GM12892 (cell line): ENCODE results near the gene HOXC10.

Source experiments
- DNase-seq: peaks from one replicate; pipeline ENCODE4 v3.0.0; 2011; ENCODE audit not compliant: insufficient read length
- FAIRE-seq: peaks from 2 replicates; lab custom pipeline; 2011; peaks lifted over from hg19 to GRCh38; lab: Jason Lieb, UNC
- POLR2A ChIP-seq: IDR thresholded peaks from 2 replicates; pipeline ENCODE4 v1.6.1; 2011; ENCODE audit warnings: low read depth, low read length, control low read depth
- POLR2AphosphoS5 ChIP-seq: IDR thresholded peaks from 2 replicates; pipeline ENCODE4 v1.6.1; 2011; ENCODE audit warnings: low read depth, low read length, control low read depth
- TAF1 ChIP-seq: IDR thresholded peaks from 2 replicates; pipeline ENCODE4 v1.6.1; 2011; ENCODE audit warnings: low read depth, mild to moderate bottlenecking, control low read depth, low read length, borderline replicate concordance

The HOXC10 gene

DNA sequence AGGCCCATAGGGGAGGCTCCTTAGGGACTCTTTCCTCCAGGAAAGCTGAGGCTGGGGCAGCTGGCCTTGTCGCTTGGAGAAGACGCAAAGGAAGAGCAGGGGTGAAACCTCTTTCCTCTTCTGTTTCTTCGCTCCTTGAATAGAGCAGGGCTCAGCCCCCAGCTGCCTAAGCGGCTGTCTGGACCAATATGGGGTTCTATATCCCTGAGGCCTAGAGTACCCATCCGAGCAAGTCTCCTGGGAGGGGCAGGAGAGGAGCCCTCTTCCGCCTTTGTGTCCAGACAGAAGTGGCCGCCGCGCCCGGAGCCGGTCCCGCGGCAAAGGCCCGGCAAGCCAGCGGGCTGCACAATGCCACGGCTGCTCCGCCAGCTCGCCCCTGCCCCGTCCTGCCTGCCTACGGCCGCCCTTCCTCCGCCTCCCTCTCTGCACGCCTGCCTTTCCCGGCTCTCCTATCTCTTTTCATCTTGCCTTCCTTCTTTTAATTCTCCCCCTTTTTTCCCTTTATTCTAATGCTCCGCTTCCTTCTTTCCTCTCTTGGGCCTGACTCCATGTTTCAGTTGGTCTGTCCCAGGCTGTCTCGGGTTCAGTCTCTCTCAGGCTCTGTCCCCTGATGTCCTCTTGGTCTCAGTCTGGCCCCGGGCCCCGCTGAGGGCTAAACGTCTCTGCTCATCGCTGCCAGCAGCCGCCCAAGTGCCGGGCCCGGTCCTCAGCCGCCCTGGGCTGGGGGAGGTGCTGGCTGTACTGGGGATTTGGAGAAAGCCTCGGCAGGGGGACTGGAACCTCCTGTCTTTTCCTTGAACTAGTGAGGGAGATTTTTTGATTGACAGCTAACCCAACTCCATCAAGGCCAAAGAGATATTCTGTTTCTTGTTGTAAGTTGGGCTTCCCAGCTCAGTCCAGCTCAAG, 12.5 kb downstream of the HOXC10 start:
- no peak for FAIRE-seq
- TF ChIP-seq TAF1, result no peak
- TF ChIP-seq POLR2AphosphoS5, result no peak
- no peak for TF ChIP-seq POLR2A
- no peak for DNase-seq

DNA sequence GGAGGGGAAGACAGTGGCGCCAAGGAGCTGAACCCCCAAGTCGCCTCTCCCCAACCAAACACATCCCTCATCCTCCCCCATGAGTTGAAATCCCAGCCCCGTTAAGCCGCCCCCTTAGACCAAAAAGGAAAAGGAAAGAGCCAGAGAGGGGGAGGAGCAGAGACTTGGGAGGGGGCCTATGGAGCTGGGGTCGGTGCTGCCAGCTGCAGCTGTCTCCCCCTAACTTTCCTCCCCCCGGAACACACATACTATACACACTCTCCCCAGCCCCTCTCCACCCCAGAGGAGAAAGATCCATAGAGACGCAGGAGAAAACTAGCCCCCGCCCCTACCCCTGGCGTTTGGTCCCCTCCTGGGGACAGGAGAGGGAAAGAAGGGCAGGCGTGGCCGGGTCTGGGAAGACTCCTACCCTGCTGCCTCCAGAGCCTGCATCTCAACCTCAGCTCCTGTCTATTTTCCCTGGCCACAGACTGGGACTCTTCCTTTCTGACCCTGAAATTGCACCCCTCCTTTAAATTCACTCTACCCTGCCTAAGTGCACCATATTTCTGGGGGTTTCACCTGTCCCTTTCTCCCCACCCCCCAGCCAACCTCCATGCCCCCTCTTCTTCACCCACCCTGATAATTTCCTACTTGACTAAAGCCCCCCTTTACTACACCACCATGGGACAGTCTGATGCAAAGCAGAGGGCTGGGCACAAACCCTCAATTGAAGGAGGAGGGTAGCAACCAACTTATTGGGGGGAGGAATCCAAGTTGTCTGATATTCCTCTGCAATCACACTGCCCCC, 13.4 kb downstream of the HOXC10 start:
- DNase-seq, result no peak
- no peak for FAIRE-seq
- TF ChIP-seq TAF1 (no peak), POLR2A (no peak), POLR2AphosphoS5 (no peak)

DNA sequence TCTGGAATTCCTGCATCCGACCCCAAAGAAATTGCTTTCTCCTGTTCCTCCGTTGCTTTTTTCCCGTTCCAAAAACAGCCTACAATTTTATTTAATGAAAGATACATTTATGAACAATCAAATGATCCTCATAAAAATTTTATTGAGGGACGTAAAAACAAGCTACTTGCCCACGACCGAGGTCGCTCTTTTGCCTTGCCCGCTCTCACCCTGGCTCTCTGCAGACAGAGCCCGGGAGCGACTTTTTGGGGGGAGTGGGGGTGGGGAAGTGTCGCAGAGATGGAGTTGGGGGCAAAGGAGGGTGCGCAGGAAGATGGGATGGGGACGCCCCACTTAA, 13.9 kb downstream of the HOXC10 start:
- DNase-seq (no peak), FAIRE-seq (no peak)
- TF ChIP-seq TAF1 (no peak), POLR2AphosphoS5 (no peak), POLR2A (no peak)

DNA sequence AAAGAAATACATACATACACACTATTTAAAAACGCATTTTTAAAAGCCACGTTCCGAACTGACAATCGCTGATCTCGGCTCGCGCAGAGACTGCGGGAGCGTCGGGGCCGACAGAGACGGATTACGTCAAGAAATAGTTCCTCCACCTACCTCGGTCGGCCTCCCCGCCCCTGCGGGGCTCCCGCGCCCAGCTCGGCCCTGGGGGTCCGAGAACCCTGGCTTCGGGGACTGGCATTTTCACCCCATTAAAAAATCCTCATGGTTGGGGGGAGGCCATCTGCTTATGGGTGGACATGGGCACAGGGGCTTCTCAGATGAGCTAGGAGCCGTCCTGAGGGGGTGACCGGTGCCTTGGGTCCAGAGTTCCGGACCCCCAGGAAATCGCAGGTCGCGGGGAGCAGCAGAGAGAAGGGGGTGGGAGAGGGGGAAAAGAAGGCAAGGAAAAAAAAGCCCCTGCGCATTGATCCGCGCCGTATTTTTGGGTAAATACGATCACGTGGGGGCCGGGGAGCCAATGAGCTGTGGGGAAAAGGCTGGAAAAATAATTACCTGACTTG, 14.7 kb downstream of the HOXC10 start:
- no peak for FAIRE-seq
- TF ChIP-seq POLR2AphosphoS5 (no peak), POLR2A (no peak), TAF1 (no peak)
- no peak for DNase-seq

DNA sequence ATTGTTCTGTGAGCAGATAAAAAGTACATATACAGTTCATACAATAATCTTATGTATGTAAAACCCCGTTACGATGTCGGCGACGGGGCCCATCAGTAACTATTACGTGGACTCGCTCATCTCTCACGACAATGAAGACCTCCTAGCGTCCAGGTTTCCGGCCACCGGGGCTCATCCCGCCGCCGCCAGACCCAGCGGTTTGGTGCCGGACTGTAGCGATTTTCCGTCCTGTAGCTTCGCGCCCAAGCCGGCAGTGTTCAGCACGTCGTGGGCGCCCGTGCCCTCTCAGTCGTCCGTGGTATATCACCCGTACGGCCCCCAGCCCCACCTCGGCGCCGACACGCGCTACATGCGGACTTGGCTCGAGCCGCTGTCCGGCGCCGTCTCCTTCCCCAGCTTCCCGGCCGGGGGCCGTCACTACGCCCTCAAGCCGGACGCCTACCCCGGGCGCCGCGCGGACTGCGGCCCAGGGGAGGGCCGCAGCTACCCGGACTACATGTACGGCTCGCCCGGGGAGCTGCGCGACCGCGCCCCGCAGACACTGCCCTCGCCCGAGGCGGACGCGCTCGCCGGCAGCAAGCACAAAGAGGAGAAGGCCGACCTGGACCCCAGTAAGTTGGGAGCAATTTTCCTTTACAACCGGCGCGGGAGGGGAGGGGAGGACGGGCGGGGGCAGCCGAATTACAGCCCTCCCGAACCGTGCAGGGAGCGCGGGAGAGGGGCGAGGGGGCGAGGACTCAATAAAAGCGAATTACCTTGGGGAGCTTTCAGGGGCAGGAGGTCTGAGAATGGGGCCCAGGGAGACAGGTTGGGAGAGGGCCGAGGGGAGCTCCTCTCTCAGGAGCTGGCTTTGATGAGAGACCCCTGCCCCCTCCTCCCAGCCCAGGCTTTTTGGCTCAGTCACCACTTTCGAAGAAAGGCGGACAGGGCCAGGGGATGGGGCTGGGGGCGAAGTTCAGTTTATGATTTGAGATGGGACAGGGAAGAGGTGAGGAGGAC, 15.5 kb downstream of the HOXC10 start, which contains the start of gene HOXC9:
TSS of gene HOXC9 (plus strand) at position 46 of the 999 bp plus-strand sequence. CDS start at position 74, 28 bp downstream.
- DNase-seq (no peak), FAIRE-seq (no peak)
- TF ChIP-seq POLR2AphosphoS5 (no peak), TAF1 (no peak), POLR2A (no peak)

DNA sequence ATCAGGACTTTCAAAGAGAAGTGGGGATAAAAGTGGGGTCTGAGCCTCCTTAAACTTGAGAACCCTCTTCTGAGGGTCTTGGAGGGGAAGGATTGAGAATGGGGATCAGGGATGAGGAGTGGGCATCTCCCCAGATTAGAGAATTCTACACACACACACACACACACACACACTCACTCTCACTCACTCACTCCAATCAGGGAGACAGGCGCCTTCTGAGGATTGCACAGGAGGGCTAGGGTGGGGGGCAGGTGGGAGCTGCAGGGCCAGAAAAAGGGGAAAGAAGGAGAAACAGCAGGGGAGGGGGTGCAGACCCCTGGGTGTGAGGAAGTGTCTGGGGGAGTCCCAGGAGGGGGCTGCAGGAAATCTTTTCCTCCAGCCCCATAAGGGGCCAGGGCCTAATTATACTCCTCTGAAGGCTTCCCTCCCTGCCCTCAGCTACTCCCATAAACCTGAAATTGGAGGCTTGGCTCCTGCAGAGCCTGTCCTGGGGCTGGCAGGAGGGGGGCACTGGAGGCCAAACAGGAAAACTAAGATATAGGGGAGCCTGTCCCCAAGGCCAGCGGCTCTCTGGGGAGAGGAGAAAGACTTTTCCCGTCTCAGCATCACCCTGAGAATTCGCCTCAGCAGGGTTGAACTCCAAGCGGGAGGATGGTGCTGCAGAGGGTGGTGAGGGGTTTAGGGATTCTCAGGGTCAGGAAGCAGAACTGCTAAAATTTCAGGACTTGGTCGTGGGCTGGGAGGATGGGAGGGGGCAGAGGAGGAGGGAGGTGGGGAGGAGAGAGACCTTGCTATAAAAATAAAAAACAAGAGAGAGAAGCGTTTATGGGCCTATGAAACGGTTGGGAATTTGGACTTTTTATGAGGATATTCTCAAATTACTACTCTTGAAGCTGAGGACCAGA, 16.6 kb downstream of the HOXC10 start:
- no peak for FAIRE-seq
- DNase-seq, result no peak
- TF ChIP-seq POLR2A, result no peak
- TF ChIP-seq TAF1, result no peak

DNA sequence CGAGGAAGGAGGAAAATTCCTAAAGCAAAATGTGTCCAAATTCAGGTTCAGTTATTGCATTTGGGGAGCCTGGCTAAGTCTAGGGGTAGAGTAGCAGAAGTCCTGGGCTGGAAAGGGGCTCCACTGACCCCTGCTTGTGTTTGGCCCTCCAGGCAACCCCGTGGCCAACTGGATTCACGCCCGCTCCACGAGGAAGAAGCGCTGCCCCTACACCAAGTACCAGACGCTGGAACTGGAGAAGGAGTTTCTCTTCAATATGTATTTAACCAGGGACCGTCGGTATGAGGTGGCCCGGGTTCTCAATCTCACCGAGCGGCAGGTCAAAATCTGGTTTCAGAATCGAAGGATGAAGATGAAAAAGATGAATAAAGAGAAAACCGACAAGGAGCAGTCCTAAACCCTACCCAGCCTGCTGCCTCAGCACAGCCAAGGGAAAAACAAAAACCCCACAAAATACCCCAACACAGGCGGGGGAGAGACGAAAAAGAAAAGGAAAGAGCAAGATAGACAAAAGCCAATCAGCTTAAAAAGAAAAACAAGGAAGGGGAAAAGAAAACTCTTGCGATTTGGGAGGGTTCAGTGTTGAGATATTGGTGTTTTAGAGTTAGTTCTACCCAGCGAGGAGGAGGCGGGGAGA, 17.4 kb downstream of the HOXC10 start:
- TF ChIP-seq TAF1, result no peak
- no peak for TF ChIP-seq POLR2AphosphoS5
- TF ChIP-seq POLR2A, result no peak
- no peak for FAIRE-seq

DNA sequence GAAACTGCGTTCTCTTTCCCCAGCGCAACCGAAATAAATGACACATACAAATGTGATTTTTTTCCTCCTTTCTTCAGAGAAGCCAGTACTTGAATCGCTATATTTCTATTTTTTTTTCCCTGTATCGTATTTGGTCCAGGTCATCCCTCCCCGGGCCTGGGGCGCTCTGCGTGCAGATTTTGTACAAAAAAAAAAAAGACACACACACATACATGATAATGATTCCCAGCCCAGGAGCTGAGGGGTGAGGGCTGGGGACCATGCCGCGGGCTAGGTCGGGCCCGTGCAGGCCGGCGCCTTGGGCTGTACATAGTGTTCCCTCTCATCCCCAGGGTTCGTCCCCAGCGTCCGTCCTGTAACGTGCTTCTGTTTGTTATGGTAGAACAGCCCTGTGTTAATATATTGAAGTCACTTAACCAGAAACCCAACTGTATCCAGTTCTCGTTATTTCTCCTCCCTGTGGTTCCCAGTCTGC, 18.0 kb downstream of the HOXC10 start:
- DNase-seq (no peak), FAIRE-seq (no peak)
- no peak for TF ChIP-seq TAF1
- no peak for TF ChIP-seq POLR2AphosphoS5
- TF ChIP-seq POLR2A, result no peak

More for the DNA sequence above, 17.4 kb downstream of the HOXC10 start:
- no peak for DNase-seq

DNA sequence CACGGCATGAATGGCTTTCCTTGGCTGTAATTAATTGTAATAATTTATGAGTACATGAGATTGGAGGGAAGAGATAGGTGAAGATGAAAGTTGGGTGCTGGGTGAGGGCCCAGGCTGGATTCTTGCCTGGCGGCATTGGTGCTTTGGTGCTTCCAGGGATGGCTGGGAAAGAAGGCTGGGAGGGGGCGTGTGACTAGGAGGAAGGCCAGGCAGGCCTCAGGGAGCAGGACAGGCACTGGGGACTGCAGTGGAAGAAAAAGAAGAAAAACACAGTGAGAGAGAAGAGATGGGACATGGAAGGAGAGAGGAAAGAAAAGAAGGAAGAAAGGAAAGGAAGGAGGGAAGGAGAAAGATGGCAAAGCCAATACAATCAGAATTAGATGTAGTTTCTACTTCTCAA, 18.7 kb downstream of the HOXC10 start:
- FAIRE-seq, result no peak
- no peak for TF ChIP-seq POLR2A
- TF ChIP-seq TAF1, result no peak
- TF ChIP-seq POLR2AphosphoS5, result no peak
- no peak for DNase-seq
